ENCODE measurements around the gene SLC28A3.

SLC28A3 gene

DNA sequence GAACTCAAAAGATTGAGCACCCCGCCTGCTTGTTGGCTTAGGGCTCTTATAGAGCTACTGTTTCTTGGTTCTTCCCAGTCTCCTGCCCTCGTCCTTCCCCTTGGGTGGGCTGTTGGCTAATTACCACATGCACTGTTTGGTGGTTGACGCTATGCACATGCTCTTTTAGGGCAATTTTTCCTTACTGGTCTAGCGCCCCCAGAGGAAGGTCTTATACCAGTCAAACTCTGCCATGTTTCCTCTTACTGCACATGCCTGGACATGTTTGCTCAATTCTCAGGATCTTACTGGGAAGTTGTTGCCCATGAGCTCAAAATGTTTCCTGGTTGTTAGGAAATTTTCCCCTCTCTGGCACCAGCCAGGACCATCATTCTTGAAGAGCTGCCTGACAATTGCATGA is 101.9 kb downstream of the SLC28A3 start:
- DNase-seq, result no peak

GRCh38 chr9:84235511-84235910 is 105.0 kb downstream of the SLC28A3 start:
- DNase-seq, result no peak

DNA sequence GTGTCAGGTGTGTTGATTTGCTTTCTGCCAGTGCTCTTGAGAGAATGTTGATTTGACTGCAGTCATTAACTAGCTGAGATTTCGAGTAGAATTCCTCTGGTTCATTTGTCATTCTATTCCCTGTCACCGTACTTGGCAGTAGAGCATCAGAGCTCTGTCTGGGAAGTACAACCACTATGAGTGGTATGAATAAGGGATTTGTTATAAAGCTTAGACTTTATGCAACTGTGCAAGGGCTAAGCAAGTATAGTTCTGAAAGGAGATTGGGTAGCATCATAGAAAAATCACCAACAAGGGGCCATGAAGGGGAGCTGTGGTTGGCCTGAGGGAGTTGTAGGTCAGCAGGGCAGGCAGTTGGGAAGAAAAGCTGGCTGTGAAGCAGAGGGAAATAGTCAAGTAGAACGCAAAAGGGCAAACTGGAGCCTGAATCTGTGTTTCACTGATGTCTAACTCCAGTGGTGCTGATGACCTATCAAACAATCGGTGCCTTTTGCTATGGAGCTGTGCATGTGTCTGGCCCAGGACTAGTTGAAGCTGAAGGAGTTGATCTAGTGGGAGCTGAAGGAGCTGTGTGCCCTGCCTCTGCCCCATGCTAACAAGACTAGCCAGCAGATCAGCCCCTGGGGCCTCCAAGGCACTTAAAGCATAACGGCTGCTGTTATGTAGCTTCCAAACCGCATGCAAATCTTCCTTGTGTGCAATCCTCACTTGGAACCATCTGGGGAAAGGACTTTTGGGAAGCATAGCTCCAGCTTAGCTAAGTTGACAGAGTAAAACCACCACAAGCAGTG is 110.0 kb downstream of the SLC28A3 start:
- DNase-seq, result peak; percentile 0 to 53

GRCh38 chr9:84229191-84229590 is 111.4 kb downstream of the SLC28A3 start:
- DNase-seq, result no peak

- no peak for DNase-seq
Measured at GRCh38 chr9:84228130-84228720, 112.3 kb downstream of the SLC28A3 start.

DNA sequence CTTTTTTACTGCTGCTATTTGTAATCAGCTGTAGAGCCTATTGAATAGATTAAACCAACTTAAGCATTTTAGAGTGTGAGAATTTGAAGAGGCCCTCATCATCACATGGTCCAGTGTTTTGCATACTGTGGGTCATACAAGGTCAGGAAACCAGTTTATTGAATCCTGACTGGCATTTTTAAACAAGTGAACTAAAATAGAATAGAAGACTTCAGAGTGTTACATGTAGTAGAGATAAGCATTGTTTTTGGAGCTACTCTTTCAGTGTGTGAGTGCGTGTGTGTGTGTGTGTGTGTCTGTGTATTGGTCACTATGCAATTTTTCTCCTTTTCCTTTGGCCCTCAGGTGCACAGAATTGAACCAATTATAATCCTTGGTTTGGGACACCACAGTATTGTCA is 114.4 kb downstream of the SLC28A3 start:
- DNase-seq, result peak in 1 of 2 experiments; percentile 6
